ENCODE data around the gene COL4A3.

- TF ChIP-seq, protein P1, sequence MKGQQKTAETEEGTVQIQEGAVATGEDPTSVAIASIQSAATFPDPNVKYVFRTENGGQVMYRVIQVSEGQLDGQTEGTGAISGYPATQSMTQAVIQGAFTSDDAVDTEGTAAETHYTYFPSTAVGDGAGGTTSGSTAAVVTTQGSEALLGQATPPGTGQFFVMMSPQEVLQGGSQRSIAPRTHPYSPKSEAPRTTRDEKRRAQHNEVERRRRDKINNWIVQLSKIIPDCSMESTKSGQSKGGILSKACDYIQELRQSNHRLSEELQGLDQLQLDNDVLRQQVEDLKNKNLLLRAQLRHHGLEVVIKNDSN (IDR thresholded peaks at IDR 0.05), result no peak
- TF ChIP-seq YY1 (IDR thresholded peaks at IDR 0.05; ENCODE audit: low read depth) (no peak), EP300 (IDR thresholded peaks at IDR 0.05; ENCODE audit: borderline replicate concordance) (no peak), NFIC (IDR thresholded peaks at IDR 0.05) (no peak), REST (IDR thresholded peaks at IDR 0.05; ENCODE audit: low read depth) (no peak), TAF1 (IDR thresholded peaks at IDR 0.05; ENCODE audit: low read depth) (no peak), FOXM1 (IDR thresholded peaks at IDR 0.05; ENCODE audit: borderline replicate concordance, low read depth) (no peak), RAD21 (IDR thresholded peaks at IDR 0.05; ENCODE audit: low read depth) (no peak), TCF12 (IDR thresholded peaks at IDR 0.05; ENCODE audit: low read depth) (no peak), TEAD4 (IDR thresholded peaks at IDR 0.05) (no peak), CREB1 (IDR thresholded peaks at IDR 0.05; ENCODE audit: low read depth) (no peak), EGR1 (IDR thresholded peaks at IDR 0.05) (no peak)
- TF ChIP-seq, protein P2, sequence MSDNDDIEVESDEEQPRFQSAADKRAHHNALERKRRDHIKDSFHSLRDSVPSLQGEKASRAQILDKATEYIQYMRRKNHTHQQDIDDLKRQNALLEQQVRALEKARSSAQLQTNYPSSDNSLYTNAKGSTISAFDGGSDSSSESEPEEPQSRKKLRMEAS (IDR thresholded peaks at IDR 0.05), result no peak
These were observed 14.0 kb upstream of the COL4A3 start for GRCh38 chr2:227150222-227150936.
